Activated T-cell treated with anti-CD3 and anti-CD28 coated beads, Interleukin-2, amount 50 U/mL, for 48 hours (primary cell): Measurements from ENCODE around the gene FOXN1.
"Not testable (repeated sequence)": the region's sequence is repeated elsewhere in the genome, so short reads cannot be mapped to it uniquely, and the experiment has no call there.

Source experiments
- DNase-seq, 2 experiments: peaks; one replicate each; pipeline ENCODE4 v3.0.0-alpha.2; 2020

Gene FOXN1

GRCh38 chr17:28501421-28502284, 4.5 kb upstream of the FOXN1 start:
- no peak for DNase-seq

DNA sequence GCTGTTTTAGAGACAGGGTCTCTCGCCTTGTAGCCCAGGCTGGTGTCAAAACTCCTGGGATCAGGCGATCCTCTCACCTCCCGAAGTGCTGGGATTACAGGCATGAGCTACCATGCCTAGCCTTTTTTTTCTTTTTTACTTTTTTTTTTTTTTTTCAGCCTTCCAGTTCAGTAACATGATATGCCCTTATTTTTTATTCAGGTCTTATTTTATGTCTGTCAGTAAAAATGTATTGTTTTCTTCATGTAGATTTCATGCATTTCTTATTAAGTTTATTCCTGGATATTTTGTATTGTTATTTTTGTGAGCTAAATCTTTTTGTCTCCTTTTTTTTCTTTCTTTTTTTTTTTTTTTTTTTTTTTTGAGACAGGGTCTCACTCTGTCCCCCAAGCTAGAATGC, 2.7 kb upstream of the FOXN1 start:
- DNase-seq, result no peak

DNA sequence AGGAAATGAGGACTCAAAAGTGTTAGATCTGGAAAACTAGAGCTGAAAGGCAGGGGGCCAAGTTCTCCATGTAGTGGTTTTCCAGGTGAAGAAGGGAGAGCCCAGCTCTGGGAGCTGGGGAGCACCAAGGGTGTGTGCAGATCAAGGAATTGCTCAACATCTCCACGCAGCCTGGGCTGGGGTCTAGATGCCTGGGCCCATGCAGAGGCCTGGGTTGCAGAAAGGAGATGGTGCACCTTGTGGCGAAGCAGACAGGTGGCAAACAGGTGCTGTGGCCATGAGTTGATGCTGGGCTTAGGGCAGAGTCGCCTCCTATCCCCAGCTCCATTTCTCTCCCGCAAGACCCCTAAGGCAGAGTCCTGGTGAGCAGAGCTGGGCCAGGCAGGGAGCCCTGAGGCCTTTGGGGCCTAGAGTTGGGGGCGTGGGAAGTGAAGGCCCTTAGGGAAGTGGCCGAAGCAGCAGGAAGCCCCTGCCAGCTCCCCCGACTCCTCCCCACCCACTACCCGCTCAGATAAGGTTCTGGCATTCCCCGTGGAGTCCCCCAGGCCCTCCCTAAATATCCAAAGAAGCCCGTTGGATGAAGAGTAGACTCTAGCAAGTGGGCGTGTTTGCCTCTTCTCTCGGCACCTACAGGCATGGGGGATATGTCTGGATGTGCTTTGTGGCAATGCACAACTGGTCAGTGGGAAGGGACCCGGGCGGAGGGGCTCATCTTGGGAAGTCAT, 777 bp downstream of the FOXN1 start:
- no peak for DNase-seq

- no peak for DNase-seq
Measured at GRCh38 chr17:28507567-28508203, 1.5 kb downstream of the FOXN1 start.

GRCh38 chr17:28508211-28508724, 2.1 kb downstream of the FOXN1 start:
- DNase-seq, result no peak

DNA sequence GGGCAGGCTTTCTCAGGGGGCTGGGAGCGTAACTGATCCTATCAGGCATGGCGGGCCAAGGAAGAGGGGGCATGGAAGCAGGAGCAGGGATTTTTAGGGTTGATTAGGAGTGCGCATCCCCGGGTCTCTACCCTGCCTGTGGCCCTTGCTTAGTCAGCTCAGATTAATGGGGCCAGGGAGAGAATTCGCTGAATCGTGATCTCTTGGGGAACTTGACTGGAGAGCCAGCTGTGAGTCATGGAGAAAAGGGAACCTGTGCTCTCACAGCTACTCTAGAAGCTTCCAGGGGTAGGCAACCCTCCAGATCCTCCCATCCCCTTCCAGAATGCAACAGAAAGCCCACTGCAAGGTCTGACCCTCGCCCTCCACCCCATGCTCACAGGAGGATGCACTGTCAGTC, 3.6 kb downstream of the FOXN1 start:
- no peak for DNase-seq

GRCh38 chr17:28511858-28512461, 5.8 kb downstream of the FOXN1 start:
- DNase-seq, result no peak

DNA sequence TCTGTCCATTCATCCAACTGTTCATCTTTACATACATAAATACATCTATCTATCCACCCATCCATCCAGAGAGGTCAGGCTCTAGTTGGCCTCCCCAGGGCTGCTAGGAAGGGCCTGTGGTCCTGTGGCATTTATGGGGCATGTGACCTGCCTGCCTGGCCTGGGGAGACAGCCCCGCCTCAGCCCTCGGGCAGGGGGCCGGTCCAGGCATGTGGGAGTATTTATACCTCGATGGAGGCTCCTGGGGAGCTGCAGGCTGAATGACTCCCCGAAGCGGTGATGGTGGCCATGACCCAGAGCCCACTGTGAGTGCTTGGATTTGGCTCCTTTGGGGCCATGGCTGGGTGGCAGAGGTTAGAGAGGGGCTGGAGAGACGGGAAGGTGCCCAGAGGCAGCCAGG, 7.3 kb downstream of the FOXN1 start:
- no peak for DNase-seq

- no peak for DNase-seq
Measured at GRCh38 chr17:28514561-28515002, 8.4 kb downstream of the FOXN1 start.

DNA sequence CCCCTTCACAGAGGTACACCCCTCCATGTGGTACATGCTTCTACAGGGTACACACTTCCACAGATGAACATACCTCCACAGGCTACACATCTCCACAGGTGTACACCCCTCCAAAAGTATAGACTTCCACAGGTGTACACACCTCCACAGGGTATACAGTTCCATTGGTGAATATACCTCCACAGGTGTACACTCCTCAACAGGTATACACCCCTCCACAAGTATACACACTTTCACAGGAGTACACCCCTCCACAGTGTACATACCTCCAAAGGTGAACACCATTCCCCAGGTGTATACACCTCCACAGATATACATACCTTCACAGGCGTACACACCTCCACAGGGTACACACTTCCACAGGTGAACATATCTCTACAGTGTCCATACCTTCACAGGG, 9.4 kb downstream of the FOXN1 start:
- no peak for DNase-seq

DNA sequence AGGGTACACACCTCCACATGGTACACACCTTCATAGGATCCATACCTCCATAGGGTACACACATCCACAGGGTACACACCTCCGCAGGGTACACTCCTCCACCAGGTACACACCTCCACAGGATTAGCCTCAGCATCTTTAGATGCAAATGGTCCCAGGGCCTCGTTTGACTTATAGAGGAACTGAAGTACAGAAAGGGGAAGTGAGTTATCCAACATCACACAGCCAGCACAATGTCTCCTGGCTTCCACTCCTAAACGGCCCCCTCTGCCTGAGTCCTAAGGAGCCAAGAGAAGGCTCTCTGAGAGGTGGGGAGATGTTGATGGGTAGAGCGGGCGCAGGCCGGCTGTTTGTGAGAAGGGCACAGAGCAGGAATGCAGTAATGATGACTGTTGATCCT, 12.0 kb downstream of the FOXN1 start:
- DNase-seq, result no peak

GRCh38 chr17:28518578-28518977, 12.4 kb downstream of the FOXN1 start:
- DNase-seq, result no peak

DNA sequence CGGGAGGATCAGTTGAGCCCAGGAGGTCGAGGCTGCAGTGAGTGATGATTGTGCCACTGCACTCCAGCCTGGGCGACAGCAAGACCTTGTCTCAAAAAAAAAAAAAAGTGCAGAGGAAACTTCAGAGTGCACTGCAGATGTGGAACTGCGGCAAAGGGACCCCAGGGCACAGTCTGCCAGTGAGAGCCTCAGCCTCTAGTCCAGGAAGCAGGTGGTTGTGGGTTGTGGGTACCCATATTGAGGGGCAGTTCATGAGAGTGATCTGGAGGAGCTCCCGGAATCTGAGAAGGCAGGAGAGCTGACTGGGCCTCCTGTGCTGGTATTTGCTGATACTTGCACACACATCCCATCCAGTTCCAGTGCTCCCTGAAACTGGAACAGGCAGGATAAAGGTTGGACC, 13.1 kb downstream of the FOXN1 start:
- DNase-seq, result no peak

GRCh38 chr17:28520687-28521086, 14.5 kb downstream of the FOXN1 start:
- DNase-seq, result no peak

DNA sequence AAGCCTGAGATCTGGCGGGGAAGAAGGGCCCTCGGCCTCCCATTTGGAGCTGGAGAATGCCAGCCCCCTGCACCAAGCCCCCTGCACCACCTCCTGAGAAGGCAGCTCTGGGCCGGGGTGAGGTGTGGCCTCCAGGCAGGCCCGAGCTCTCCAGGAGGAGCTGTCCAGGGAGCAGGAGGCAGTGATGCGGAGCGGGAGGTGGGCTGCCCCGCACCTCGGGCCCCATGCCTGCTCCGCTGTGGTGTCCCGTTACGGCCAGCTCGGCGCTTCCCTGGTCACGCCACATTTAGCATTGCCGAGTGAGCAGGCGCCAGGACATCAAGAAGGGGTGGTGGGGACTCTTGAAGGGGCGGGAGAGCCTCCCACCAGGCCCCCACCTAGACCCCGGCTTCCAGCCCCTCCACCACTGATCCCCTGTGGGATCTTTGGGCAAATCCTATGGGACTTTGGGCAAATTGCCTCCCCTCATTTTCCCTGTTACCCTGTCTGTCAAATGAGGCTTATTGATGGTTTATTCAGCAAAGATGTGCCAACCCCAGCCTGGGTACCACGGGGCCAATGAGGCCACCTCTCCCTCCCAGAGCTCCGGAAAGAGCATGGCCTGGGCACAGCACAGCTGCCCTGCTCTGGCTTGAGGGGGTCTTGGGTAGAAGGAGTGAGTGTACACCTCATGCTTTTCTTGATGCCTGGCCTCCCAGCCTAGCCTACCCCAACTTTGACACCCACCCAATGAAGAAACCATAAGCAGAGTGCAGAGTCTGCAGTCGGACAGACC, 15.3 kb downstream of the FOXN1 start:
- DNase-seq, result no peak

DNA sequence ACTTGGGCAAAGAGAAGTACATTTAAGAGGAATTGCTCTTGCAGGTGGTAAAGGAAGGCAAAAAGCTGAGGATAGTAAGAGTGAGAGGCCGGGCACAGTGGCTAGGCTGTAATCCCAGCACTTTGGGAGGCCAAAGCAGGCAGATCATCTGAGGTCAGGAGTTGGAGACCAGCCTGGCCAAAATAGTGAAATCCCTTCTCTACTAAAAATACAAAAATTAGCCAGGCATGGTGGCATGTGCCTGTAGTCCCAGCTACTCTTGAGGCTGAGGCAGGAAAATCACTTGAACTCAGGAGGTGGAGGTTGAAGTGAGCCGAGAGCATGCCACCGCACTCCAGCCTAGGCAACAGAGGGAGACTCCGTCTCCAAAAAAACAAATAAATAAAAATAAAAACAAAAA, 16.1 kb downstream of the FOXN1 start:
- DNase-seq, result not testable (repeated sequence)

DNA sequence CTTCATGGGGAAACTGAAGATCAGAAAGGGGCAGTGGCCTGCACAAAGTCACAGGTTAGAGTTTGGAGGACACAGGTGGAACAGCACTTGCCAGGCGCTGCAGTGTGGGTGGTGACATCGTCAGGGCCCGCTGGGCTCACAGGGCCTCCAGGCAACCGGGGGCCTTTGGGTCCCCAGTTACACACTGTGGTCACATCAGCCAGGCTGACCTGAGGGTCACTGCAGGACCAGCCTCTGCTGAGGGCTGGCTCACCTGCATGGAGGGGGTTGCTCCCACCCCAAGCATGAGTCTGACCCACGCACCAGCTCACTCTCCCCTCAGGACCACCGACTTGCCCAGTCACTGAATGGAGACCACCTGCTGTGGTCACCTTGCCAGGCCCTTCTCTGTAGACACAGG, 17.0 kb downstream of the FOXN1 start:
- DNase-seq, result no peak

DNA sequence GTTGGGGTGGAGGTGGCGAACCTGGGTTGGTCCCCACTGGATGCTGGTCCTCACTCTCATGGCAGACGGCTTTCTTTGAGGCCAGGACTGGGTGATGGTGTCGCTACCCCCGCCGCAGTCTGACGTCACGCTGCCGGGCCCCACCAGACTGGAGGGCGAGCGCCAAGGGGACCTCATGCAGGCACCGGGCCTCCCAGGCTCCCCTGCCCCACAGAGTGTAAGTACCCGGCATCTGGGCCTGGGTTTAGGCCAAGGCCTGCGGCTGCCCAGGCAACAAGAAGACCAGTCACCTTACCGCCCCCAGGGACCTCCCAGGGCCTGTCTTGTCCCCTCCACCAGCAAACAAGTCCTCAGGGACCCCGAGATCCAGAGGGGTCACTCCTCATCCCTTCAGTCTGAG, 17.7 kb downstream of the FOXN1 start:
- DNase-seq, result no peak

GRCh38 chr17:28524476-28525424, 18.6 kb downstream of the FOXN1 start:
- no peak for DNase-seq

DNA sequence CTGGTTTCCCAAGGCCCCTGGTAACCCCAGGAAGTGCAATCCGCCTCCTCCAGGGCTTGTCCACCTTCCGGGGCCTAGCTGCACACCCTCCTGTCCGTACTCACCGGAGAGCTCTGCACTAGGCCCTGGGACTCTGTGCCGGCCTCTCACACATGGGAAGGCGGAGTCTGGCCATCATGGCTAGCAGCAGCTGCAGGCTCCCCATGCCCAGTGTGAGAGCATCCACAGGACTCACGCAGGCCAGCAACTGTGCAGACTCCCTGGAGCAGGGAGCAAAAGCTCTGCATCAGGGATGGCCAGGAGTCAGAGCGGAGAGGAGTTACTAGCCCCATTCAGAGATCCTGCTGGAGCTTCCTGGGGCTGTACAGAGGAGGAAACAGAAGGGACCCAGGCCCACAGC, 20.2 kb downstream of the FOXN1 start:
- no peak for DNase-seq

- no peak for DNase-seq
Measured at GRCh38 chr17:28527181-28527681, 21.1 kb downstream of the FOXN1 start.
